Esophagus mucosa (tissue), 1 donor: Measurements from ENCODE around the gene TBC1D12. TPM values are rescaled to one million over a fixed set of nuclear protein-coding genes. Genes with fewer than 3 reads are reported as not detected.

Experiments
- ATAC-seq: fragments of 200-7000 bp; cut with Tn5 transposase; one replicate; pipeline ENCODE4 v1.9.1; 2020
- total RNA-seq: library from RNA; stranded (reverse); gene quantifications from one replicate; pipeline ENCODE4 v1.2.4, GENCODE V29; 2023
- donor health status: DM: yes; HTN: yes; CAD: no.

TBC1D12 gene
- total RNA-seq, 1 donor from 2014 or later = 3.6 TPM

GRCh38 chr10:94407668-94408067 lies 5.3 kb downstream of the TBC1D12 start:
- no peak for ATAC-seq

GRCh38 chr10:94409021-94409657 lies 6.8 kb downstream of the TBC1D12 start:
- ATAC-seq = no peak

GRCh38 chr10:94411304-94411703 lies 9.0 kb downstream of the TBC1D12 start:
- no peak for ATAC-seq

- ATAC-seq = no peak
These were observed 10.1 kb downstream of the TBC1D12 start for GRCh38 chr10:94412449-94412848.

GRCh38 chr10:94413361-94413760 lies 11.0 kb downstream of the TBC1D12 start:
- no peak for ATAC-seq

GRCh38 chr10:94416896-94417295 lies 14.6 kb downstream of the TBC1D12 start:
- no peak for ATAC-seq

- ATAC-seq = no peak
These were observed 15.0 kb downstream of the TBC1D12 start for GRCh38 chr10:94417321-94417720.

- ATAC-seq = no peak
These were observed 18.2 kb downstream of the TBC1D12 start for GRCh38 chr10:94420516-94420915.

GRCh38 chr10:94420998-94421528 lies 18.7 kb downstream of the TBC1D12 start:
- no peak for ATAC-seq

GRCh38 chr10:94423627-94424026 lies 21.3 kb downstream of the TBC1D12 start:
- ATAC-seq = no peak

- ATAC-seq = no peak
These were observed 22.5 kb downstream of the TBC1D12 start for GRCh38 chr10:94424714-94425337.

GRCh38 chr10:94425942-94426341 lies 23.6 kb downstream of the TBC1D12 start:
- no peak for ATAC-seq

- ATAC-seq = no peak
These were observed 24.8 kb downstream of the TBC1D12 start for GRCh38 chr10:94427166-94427565.

- no peak for ATAC-seq
These were observed 26.7 kb downstream of the TBC1D12 start for GRCh38 chr10:94428766-94429707.

- no peak for ATAC-seq
These were observed 28.4 kb downstream of the TBC1D12 start for GRCh38 chr10:94430701-94431100.

- ATAC-seq = no peak
These were observed 30.1 kb downstream of the TBC1D12 start for GRCh38 chr10:94432443-94432842.

GRCh38 chr10:94439275-94439861 lies 37.0 kb downstream of the TBC1D12 start:
- ATAC-seq = no peak

- ATAC-seq = no peak
These were observed 37.8 kb downstream of the TBC1D12 start for GRCh38 chr10:94440096-94440495.

- no peak for ATAC-seq
These were observed 40.7 kb downstream of the TBC1D12 start for GRCh38 chr10:94443047-94443446.

GRCh38 chr10:94443549-94443948 lies 41.2 kb downstream of the TBC1D12 start:
- ATAC-seq = no peak

GRCh38 chr10:94450782-94451181 lies 48.4 kb downstream of the TBC1D12 start:
- ATAC-seq = no peak

GRCh38 chr10:94451883-94452519 lies 49.7 kb downstream of the TBC1D12 start:
- ATAC-seq = no peak
